HG03571 (cell line): Measurements from ENCODE around the gene EHMT1.
"Not testable (repeated sequence)": the region's sequence is repeated elsewhere in the genome, so short reads cannot be mapped to it uniquely, and the experiment has no call there.

Experiments
- ATAC-seq: cut with Tn5 transposase; IDR thresholded peaks from one replicate; pipeline ENCODE4 v1.9.1; 2021; ENCODE audit not compliant: unreplicated experiment

The EHMT1 gene

GRCh38 chr9:137715866-137716693 lies 97.3 kb downstream of the EHMT1 start:
- not testable (repeated sequence) for ATAC-seq

- no peak for ATAC-seq
Observed at GRCh38 chr9:137716694-137717287, 98.0 kb downstream of the EHMT1 start.

- ATAC-seq = no peak
Observed at GRCh38 chr9:137717776-137718327, 99.0 kb downstream of the EHMT1 start.

GRCh38 chr9:137719194-137719593 lies 100.4 kb downstream of the EHMT1 start:
- ATAC-seq = no peak

GRCh38 chr9:137720571-137721110 lies 101.8 kb downstream of the EHMT1 start:
- ATAC-seq = no peak

GRCh38 chr9:137721479-137721878 lies 102.7 kb downstream of the EHMT1 start:
- no peak for ATAC-seq

- ATAC-seq = no peak
Observed at GRCh38 chr9:137721899-137722298, 103.1 kb downstream of the EHMT1 start.

- ATAC-seq = no peak
Observed at GRCh38 chr9:137722481-137722880, 103.7 kb downstream of the EHMT1 start.

- not testable (repeated sequence) for ATAC-seq
Observed at GRCh38 chr9:137723356-137723755, 104.6 kb downstream of the EHMT1 start.

GRCh38 chr9:137723783-137724445 lies 105.1 kb downstream of the EHMT1 start:
- no peak for ATAC-seq

GRCh38 chr9:137724818-137725240 lies 106.0 kb downstream of the EHMT1 start:
- ATAC-seq = no peak

GRCh38 chr9:137725598-137725997 lies 106.8 kb downstream of the EHMT1 start:
- no peak for ATAC-seq

GRCh38 chr9:137726336-137726735 lies 107.5 kb downstream of the EHMT1 start:
- ATAC-seq = not testable (repeated sequence)

- no peak for ATAC-seq
Observed at GRCh38 chr9:137726764-137727163, 108.0 kb downstream of the EHMT1 start.

GRCh38 chr9:137727716-137728115 lies 108.9 kb downstream of the EHMT1 start:
- ATAC-seq = no peak

GRCh38 chr9:137728444-137729311 lies 109.9 kb downstream of the EHMT1 start:
- no peak for ATAC-seq

- ATAC-seq = no peak
Observed at GRCh38 chr9:137731216-137731946, 112.6 kb downstream of the EHMT1 start.

GRCh38 chr9:137731947-137732813 lies 113.4 kb downstream of the EHMT1 start:
- ATAC-seq = no peak

- ATAC-seq = no peak
Observed at GRCh38 chr9:137733429-137733828, 114.6 kb downstream of the EHMT1 start.
